HCT116 (cell line): Measurements from ENCODE around the gene CXCL8.

Source experiments
- EGR1 ChIP-seq: IDR thresholded peaks from 2 replicates; pipeline ENCODE4 v1.6.1; 2012; ENCODE audit warnings: low read depth
- ELF1 ChIP-seq: IDR thresholded peaks from 2 replicates; pipeline ENCODE4 v1.6.1; 2012; ENCODE audit warnings: low read depth, borderline replicate concordance
- EZH2phosphoT487 ChIP-seq: fragments of 200-600 bp; IDR thresholded peaks from 2 replicates; pipeline ENCODE4 v1.6.1; 2018; ENCODE audit warnings: antibody characterized with exemption, borderline replicate concordance
- JUND ChIP-seq: IDR thresholded peaks from 2 replicates; pipeline ENCODE4 v1.6.1; 2012
- POLR2A ChIP-seq: IDR thresholded peaks from 2 replicates; pipeline ENCODE4 v1.7.0; 2011; ENCODE audit warnings: borderline replicate concordance; ENCODE audit not compliant: insufficient read depth, insufficient read length; ENCODE audit errors: extremely low read depth
- POLR2AphosphoS5 ChIP-seq: IDR thresholded peaks from 2 replicates; pipeline ENCODE4 v1.6.1; 2011; ENCODE audit warnings: mild to moderate bottlenecking, low read depth, low read length, moderate library complexity
- RAD21 ChIP-seq: IDR thresholded peaks from 2 replicates; pipeline ENCODE4 v1.6.1; 2012; ENCODE audit warnings: low read depth, mild to moderate bottlenecking
- SRF ChIP-seq: IDR thresholded peaks from 2 replicates; pipeline ENCODE4 v1.6.1; 2012; ENCODE audit warnings: low read depth
- TCF7L2 ChIP-seq: IDR thresholded peaks from 2 replicates; pipeline ENCODE4 v1.7.0; 2011; ENCODE audit warnings: borderline replicate concordance, inconsistent platforms; ENCODE audit not compliant: insufficient read depth, insufficient read length; ENCODE audit errors: extremely low read depth
- TF ChIP-seq, protein P1 (sequence below), 3 experiments: fragments of 200-600 bp in 1 of 3; sonication (generic) in 1 of 3; IDR thresholded peaks in 2 of 3; conservative IDR thresholded peaks in 1 of 3; 2 replicates each; pipeline ENCODE4 v1.5.1; 2012 to 2017; ENCODE audit warnings: low read depth in 2 of 3, low read length in 2 of 3, antibody characterized with exemption in 1 of 3, borderline replicate concordance in 1 of 3, control low read depth in 1 of 3, mild to moderate bottlenecking in 1 of 3, mixed read lengths in 1 of 3, mixed run types in 1 of 3, moderate library complexity in 1 of 3; ENCODE audit not compliant: insufficient read depth in 1 of 3
- TF ChIP-seq, protein P2 (sequence below): IDR thresholded peaks from 2 replicates; pipeline ENCODE4 v1.6.1; 2012; ENCODE audit warnings: low read depth

DNA sequence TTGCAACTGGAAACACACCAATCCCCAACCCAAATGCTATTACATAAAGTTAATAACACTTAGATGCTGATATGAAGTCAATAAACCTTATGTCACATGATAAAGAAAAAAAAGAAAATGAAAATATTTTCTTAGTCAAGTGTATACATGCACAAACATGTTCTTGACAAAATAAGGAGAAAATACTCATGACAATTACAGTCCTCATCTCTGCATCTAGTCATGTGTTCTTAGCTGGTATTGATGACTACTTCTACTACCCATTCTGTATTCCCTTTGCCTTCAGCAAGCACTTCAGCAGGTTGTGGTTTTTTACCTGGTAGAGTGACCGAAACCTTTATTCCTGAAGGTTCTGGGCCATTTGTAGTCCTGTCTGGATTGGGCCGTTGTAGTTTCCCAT is 24.9 kb downstream of the CXCL8 start:
- TF ChIP-seq SRF (no peak), EGR1 (no peak), JUND (no peak), EZH2phosphoT487 (no peak), TCF7L2 (no peak), POLR2AphosphoS5 (no peak), ELF1 (no peak), RAD21 (no peak), POLR2A (no peak)
- TF ChIP-seq, protein P1, sequence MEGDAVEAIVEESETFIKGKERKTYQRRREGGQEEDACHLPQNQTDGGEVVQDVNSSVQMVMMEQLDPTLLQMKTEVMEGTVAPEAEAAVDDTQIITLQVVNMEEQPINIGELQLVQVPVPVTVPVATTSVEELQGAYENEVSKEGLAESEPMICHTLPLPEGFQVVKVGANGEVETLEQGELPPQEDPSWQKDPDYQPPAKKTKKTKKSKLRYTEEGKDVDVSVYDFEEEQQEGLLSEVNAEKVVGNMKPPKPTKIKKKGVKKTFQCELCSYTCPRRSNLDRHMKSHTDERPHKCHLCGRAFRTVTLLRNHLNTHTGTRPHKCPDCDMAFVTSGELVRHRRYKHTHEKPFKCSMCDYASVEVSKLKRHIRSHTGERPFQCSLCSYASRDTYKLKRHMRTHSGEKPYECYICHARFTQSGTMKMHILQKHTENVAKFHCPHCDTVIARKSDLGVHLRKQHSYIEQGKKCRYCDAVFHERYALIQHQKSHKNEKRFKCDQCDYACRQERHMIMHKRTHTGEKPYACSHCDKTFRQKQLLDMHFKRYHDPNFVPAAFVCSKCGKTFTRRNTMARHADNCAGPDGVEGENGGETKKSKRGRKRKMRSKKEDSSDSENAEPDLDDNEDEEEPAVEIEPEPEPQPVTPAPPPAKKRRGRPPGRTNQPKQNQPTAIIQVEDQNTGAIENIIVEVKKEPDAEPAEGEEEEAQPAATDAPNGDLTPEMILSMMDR (IDR thresholded peaks at IDR 0.05 in 2 of 3, conservative IDR thresholded peaks at IDR 0.05 in 1 of 3; ENCODE audit: borderline replicate concordance in 1 of 3, insufficient read depth in 1 of 3, low read depth in 2 of 3, low read length in 2 of 3): no peak
- TF ChIP-seq, protein P2, sequence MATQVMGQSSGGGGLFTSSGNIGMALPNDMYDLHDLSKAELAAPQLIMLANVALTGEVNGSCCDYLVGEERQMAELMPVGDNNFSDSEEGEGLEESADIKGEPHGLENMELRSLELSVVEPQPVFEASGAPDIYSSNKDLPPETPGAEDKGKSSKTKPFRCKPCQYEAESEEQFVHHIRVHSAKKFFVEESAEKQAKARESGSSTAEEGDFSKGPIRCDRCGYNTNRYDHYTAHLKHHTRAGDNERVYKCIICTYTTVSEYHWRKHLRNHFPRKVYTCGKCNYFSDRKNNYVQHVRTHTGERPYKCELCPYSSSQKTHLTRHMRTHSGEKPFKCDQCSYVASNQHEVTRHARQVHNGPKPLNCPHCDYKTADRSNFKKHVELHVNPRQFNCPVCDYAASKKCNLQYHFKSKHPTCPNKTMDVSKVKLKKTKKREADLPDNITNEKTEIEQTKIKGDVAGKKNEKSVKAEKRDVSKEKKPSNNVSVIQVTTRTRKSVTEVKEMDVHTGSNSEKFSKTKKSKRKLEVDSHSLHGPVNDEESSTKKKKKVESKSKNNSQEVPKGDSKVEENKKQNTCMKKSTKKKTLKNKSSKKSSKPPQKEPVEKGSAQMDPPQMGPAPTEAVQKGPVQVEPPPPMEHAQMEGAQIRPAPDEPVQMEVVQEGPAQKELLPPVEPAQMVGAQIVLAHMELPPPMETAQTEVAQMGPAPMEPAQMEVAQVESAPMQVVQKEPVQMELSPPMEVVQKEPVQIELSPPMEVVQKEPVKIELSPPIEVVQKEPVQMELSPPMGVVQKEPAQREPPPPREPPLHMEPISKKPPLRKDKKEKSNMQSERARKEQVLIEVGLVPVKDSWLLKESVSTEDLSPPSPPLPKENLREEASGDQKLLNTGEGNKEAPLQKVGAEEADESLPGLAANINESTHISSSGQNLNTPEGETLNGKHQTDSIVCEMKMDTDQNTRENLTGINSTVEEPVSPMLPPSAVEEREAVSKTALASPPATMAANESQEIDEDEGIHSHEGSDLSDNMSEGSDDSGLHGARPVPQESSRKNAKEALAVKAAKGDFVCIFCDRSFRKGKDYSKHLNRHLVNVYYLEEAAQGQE: no peak
